Activated T-cell treated with anti-CD3 and anti-CD28 coated beads, Interleukin-2, amount 50 U/mL, for 1 hour (primary cell): ENCODE results near the gene SEMA3D.

Source experiments
- DNase-seq: peaks from one replicate; pipeline ENCODE4 v3.0.0-alpha.2; 2020

Gene SEMA3D

GRCh38 chr7:85070967-85071628 is 115.8 kb downstream of the SEMA3D start:
- DNase-seq, result no peak

- DNase-seq, result no peak
Observed at GRCh38 chr7:85068799-85069198, 118.1 kb downstream of the SEMA3D start.

- no peak for DNase-seq
Observed at GRCh38 chr7:85067371-85067770, 119.5 kb downstream of the SEMA3D start.

GRCh38 chr7:85065888-85066485 is 120.9 kb downstream of the SEMA3D start:
- DNase-seq, result no peak

GRCh38 chr7:85065306-85065705 is 121.5 kb downstream of the SEMA3D start:
- DNase-seq, result no peak

- DNase-seq, result no peak
Observed at GRCh38 chr7:85062651-85063050, 124.2 kb downstream of the SEMA3D start.

- no peak for DNase-seq
Observed at GRCh38 chr7:85061456-85061855, 125.4 kb downstream of the SEMA3D start.

GRCh38 chr7:85060696-85061095 is 126.2 kb downstream of the SEMA3D start:
- no peak for DNase-seq

- no peak for DNase-seq
Observed at GRCh38 chr7:85055906-85056305, 130.9 kb downstream of the SEMA3D start.

- no peak for DNase-seq
Observed at GRCh38 chr7:85055196-85055595, 131.7 kb downstream of the SEMA3D start.

GRCh38 chr7:85054306-85054705 is 132.6 kb downstream of the SEMA3D start:
- DNase-seq, result no peak

- DNase-seq, result no peak
Observed at GRCh38 chr7:85052894-85053293, 134.0 kb downstream of the SEMA3D start.

- DNase-seq, result no peak
Observed at GRCh38 chr7:85052056-85052737, 134.7 kb downstream of the SEMA3D start.

GRCh38 chr7:85046534-85046933 is 140.3 kb downstream of the SEMA3D start:
- DNase-seq, result no peak

GRCh38 chr7:85041605-85042216 is 145.1 kb downstream of the SEMA3D start:
- DNase-seq, result no peak

- DNase-seq, result no peak
Observed at GRCh38 chr7:85039196-85039923, 147.5 kb downstream of the SEMA3D start.

GRCh38 chr7:85038466-85038865 is 148.4 kb downstream of the SEMA3D start:
- DNase-seq, result no peak

GRCh38 chr7:85033263-85033662 is 153.6 kb downstream of the SEMA3D start:
- no peak for DNase-seq

GRCh38 chr7:85031475-85031874 is 155.4 kb downstream of the SEMA3D start:
- DNase-seq, result no peak

- DNase-seq, result no peak
Observed at GRCh38 chr7:85030893-85031292, 156.0 kb downstream of the SEMA3D start.

- no peak for DNase-seq
Observed at GRCh38 chr7:85025312-85025756, 161.5 kb downstream of the SEMA3D start.

GRCh38 chr7:85023916-85024315 is 162.9 kb downstream of the SEMA3D start:
- DNase-seq, result no peak

GRCh38 chr7:85023066-85023712 is 163.7 kb downstream of the SEMA3D start:
- no peak for DNase-seq
